ENCODE measurements around the gene HARBI1.

Gene HARBI1

DNA sequence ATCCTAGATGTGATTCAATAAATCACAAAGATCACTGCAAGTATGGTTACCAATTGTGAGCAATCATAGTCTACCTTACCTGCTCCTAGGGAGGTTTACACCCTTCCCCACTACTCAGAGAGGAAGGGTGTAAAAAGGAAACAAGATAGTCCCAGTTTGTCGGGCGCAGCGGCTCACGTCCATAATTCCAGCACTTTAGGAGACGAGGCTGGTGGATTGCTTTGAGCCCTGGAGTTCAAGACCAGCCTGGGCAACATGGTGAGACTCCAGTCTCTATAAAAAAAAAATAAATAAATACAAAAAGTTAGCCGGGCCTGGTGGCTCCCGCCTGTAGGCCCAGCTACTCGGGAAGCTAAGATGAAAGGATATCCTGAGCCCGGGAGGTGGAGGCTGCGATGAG lies 22.2 kb downstream of the HARBI1 start:
- peaks cover 28% of the 10 kb centered on the region for H3K4me1 Mint-ChIP-seq
- no peaks in the 10 kb centered on the region for H3K27me3 Mint-ChIP-seq (ENCODE audit: low read depth)
- no peaks in the 10 kb centered on the region for H3K36me3 Mint-ChIP-seq (ENCODE audit: low read depth)
- TF ChIP-seq, protein P1, sequence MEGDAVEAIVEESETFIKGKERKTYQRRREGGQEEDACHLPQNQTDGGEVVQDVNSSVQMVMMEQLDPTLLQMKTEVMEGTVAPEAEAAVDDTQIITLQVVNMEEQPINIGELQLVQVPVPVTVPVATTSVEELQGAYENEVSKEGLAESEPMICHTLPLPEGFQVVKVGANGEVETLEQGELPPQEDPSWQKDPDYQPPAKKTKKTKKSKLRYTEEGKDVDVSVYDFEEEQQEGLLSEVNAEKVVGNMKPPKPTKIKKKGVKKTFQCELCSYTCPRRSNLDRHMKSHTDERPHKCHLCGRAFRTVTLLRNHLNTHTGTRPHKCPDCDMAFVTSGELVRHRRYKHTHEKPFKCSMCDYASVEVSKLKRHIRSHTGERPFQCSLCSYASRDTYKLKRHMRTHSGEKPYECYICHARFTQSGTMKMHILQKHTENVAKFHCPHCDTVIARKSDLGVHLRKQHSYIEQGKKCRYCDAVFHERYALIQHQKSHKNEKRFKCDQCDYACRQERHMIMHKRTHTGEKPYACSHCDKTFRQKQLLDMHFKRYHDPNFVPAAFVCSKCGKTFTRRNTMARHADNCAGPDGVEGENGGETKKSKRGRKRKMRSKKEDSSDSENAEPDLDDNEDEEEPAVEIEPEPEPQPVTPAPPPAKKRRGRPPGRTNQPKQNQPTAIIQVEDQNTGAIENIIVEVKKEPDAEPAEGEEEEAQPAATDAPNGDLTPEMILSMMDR (IDR thresholded peaks at IDR 0.05; ENCODE audit: unreplicated experiment in 3 of 3), result no peak
- H3K4me3 Mint-ChIP-seq, result no peak overlapping the region
- no peak overlapping the region for H3K27ac Mint-ChIP-seq
- no peaks in the 10 kb centered on the region for H3K9me3 Mint-ChIP-seq

DNA sequence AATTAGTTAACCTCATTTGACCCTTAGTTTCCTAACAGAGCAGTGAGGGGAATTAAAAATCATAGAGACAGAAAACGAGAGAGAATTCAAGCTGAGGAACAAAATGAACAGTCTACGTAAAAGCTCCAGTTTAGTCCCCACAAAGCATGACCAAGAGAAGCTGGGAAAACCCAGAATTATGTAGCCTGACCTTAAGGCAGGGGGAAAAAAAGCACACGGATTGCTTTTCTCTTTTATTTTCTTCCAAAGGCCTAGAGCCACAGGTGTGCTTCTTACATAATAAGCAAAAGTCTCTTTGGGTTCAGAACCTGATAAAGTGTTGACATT lies 22.7 kb downstream of the HARBI1 start:
- Mint-ChIP-seq H3K27ac (peak overlapping the region; percentile 95 to 96 (median 95)), H3K4me1 (peaks cover 28% of the 10 kb centered on the region), H3K27me3 (ENCODE audit: low read depth) (no peaks in the 10 kb centered on the region), H3K9me3 (no peaks in the 10 kb centered on the region), H3K36me3 (ENCODE audit: low read depth) (no peaks in the 10 kb centered on the region), H3K4me3 (peak overlapping the region; percentile 93 to 99 (median 95))
- TF ChIP-seq, protein P1 (IDR thresholded peaks at IDR 0.05; ENCODE audit: unreplicated experiment in 3 of 3), result no peak

DNA sequence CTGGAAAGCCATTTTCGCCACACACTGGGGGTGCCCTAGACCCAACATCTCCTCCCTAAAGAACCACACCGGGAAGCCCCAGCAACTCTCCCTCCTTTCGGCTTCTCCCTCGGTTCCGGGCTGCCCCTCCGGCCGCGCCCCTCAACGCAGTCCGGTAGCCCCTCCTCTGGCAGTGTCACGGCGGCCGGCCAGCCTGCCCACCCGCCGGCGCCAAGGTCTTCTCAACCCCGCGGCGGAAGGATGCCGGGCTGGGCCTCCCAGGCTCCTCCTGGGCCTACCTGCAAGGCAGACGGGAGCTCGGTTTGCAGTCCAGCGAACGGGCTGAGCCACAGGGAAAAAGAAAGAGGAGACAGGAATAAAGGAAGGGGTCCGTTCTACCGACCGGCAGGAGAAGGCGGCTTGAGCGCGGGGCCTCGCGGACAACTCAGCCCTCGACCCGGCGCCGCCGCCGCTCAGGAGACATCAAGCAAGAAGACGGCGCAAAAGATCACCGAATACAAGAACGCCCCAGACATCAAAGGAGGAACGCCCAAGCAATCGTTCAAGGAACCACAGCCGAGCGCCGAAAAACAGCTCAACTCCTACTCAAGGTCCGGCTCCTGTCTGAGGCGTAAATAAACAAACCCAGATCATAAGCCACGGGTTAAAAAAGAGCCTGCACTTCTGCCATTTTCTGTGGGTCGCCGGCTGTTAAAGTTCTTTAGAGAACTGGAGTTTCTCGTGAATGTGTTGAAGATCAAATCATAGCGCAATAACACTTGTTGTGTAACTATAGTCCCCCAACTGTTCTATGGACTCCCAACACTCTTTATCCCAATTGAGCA lies 23.3 kb downstream of the HARBI1 start, which contains the start of gene AMBRA1:
AMBRA1 (minus strand) TSS at position 474 of the 824 bp plus-strand sequence. CDS start 45,643 bp downstream, outside the sequence.
- Mint-ChIP-seq H3K4me3 (peak within 1 kb of the TSS; percentile 93 to 99 (median 95)), H3K9me3 (no peaks in the 10 kb centered on the region), H3K27me3 (ENCODE audit: low read depth) (no peaks in the 10 kb centered on the region), H3K4me1 (peaks cover 28% of the 10 kb centered on the region), H3K27ac (peak within 1 kb of the TSS; percentile 95 to 96 (median 95)), H3K36me3 (ENCODE audit: low read depth) (no peaks in the 10 kb centered on the region)
- TF ChIP-seq, protein P1 (IDR thresholded peaks at IDR 0.05; ENCODE audit: unreplicated experiment in 3 of 3), result no peak

DNA sequence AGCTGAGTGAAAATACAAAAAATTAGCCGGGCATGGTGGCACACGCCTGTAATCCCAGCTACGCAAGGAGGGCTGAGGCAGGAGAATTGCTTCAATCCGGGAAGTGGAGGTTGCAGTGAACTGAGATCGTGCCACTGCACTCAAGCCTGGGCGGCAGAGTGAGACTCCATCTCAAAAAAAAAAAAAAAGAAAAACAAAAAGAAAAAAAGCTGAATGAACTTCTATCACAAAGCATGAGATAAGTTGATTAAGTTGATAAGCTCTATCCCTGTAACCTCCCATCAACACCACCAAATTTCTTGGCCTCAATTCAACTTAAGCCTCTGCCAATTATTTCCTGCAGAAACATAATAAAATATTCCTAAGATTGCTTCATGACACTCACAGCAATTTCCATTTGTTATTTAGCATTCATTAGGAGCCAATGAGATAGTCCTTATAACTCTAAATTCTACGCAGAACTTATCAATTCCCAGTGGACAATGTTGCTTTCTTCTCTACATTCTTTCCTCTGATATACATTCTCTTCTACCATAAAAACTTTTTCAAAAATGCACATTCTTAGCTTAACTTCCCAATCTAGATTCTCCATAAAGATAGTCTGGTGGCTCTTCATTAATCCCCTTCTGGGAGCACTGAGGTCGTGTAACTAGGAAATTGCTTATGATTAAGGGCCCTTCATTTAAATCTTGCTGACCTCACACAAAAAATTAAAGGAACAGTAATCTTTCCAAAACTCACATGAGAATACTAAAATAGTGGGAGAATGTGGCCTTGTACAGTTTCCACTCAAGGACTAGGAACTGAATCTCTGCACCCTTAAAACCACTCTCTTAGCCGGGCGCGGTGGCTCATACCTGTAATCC lies 26.1 kb downstream of the HARBI1 start:
- Mint-ChIP-seq H3K4me3 (peak overlapping the region; percentile 54 to 55 (median 54)), H3K27me3 (ENCODE audit: low read depth) (no peaks in the 10 kb centered on the region), H3K4me1 (peaks cover 28% of the 10 kb centered on the region), H3K36me3 (ENCODE audit: low read depth) (peaks cover 6% of the 10 kb centered on the region), H3K27ac (peak overlapping the region; percentile 9 to 66 (median 53)), H3K9me3 (no peaks in the 10 kb centered on the region)
- TF ChIP-seq, protein P1 (IDR thresholded peaks at IDR 0.05; ENCODE audit: unreplicated experiment in 3 of 3), result no peak

DNA sequence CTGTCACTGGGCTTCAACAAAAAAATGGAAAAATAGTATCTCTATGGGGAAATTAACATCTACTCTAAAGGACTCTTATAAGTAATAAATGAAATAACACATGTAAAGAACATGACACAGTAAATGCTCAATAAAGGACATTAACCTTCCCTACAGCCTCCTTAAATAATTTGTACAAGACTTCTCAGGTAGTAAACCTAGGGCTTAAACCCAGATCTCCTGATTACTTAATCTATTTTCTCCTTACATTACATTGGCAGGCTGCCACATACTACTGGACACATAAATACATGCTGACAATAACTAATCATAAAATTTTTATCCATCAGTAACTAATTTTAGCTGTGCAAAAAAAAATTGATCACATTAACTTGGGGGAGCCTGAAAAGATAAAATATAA lies 28.1 kb downstream of the HARBI1 start:
- H3K27ac Mint-ChIP-seq, result no peak overlapping the region
- peaks cover 6% of the 10 kb centered on the region for H3K36me3 Mint-ChIP-seq (ENCODE audit: low read depth)
- TF ChIP-seq, protein P1 (IDR thresholded peaks at IDR 0.05; ENCODE audit: unreplicated experiment in 3 of 3), result no peak
- no peaks in the 10 kb centered on the region for H3K9me3 Mint-ChIP-seq
- H3K4me3 Mint-ChIP-seq, result no peak overlapping the region
- no peaks in the 10 kb centered on the region for H3K27me3 Mint-ChIP-seq (ENCODE audit: low read depth)
- peaks cover 23% of the 10 kb centered on the region for H3K4me1 Mint-ChIP-seq

Measured in nephron (organoid).